Astrocyte of the cerebellum (primary cell): ENCODE measurements around the gene CD58.

ENCODE experiments used
- DNase-seq: peaks from one replicate; pipeline ENCODE4 v3.0.0-alpha.2; 2011; ENCODE audit warnings: low read depth
- H3K4me3 ChIP-seq: 2 replicates; pipeline ENCODE4 v1.5.1; 2011; ENCODE audit warnings: mild to moderate bottlenecking, low read depth, low read length, moderate library complexity
- CTCF ChIP-seq: IDR thresholded peaks from 2 replicates; pipeline ENCODE4 v1.5.1; 2012; ENCODE audit warnings: low read length, low read depth, moderate library complexity, mild to moderate bottlenecking; ENCODE audit errors: missing control alignments
- in situ Hi-C: cut with HindIII; loops from 2 replicates; pipeline ENCODE4 v1.10.0; 2017; ENCODE audit warnings: low sequenced_read_pairs

Gene CD58

GRCh38 chr1:116578581-116578980 lies 7.8 kb upstream of the CD58 start:
- TF ChIP-seq CTCF: no peak
- DNase-seq: no peak
- in situ Hi-C loops: no loop called here
- no peak overlapping the region for H3K4me3 ChIP-seq

GRCh38 chr1:116577759-116578314 lies 7.0 kb upstream of the CD58 start:
- in situ Hi-C loops: no loop called here
- no peak for TF ChIP-seq CTCF
- no peak overlapping the region for H3K4me3 ChIP-seq
- DNase-seq: no peak

- in situ Hi-C loops: no loop called here
- peak; percentile 95 for TF ChIP-seq CTCF
- DNase-seq: peak; percentile 54
- H3K4me3 ChIP-seq: no peak overlapping the region
Observed at GRCh38 chr1:116574581-116575291, 3.9 kb upstream of the CD58 start.

- DNase-seq: no peak
- no peak overlapping the region for H3K4me3 ChIP-seq
- in situ Hi-C loops: no loop called here
- TF ChIP-seq CTCF: no peak
Observed at GRCh38 chr1:116573431-116574095, 2.7 kb upstream of the CD58 start.

GRCh38 chr1:116572771-116573430 lies 2.1 kb upstream of the CD58 start:
- in situ Hi-C loops: no loop called here
- no peak overlapping the region for H3K4me3 ChIP-seq
- no peak for DNase-seq
- TF ChIP-seq CTCF: no peak

- H3K4me3 ChIP-seq: no peak overlapping the region
- in situ Hi-C loops: no loop called here
- no peak for DNase-seq
- TF ChIP-seq CTCF: no peak
Observed at GRCh38 chr1:116572099-116572498, 1.3 kb upstream of the CD58 start.
